Right renal cortex interstitium (tissue), 3 donors: ENCODE measurements around the gene LRP1B. TPM values are rescaled to one million over a fixed set of nuclear protein-coding genes. Genes with fewer than 3 reads are reported as not detected.

Source experiments
- DNase-seq, 3 donors: peaks; one replicate each; pipeline ENCODE4 v3.0.0-alpha.2; 2013; ENCODE audit warnings: low read depth in 3 of 3, low spot score in 2 of 3
- polyA plus RNA-seq, 3 donors: library from polyadenylated mRNA; unstranded; fragments of 120-200 nt; gene quantifications; one replicate each; pipeline ENCODE4 v1.2.1, GENCODE V29; 2013; ENCODE audit not compliant: insufficient read length in 3 of 3

Gene LRP1B
- polyA plus RNA-seq, result under 1 TPM; 0.85 to 0.90 (median 0.88) TPM

- DNase-seq, result peak in 2 of 3 donors; percentile 38 to 48
These were observed at the start of gene LRP1B for GRCh38 chr2:142131010-142131669. LRP1B (minus strand) TSS chr2:142131016; CDS start chr2:142130729, 287 bp downstream.

- no peak for DNase-seq
These were observed 48.9 kb upstream of the LRP1B start for GRCh38 chr2:142179686-142180085.

- DNase-seq, result no peak
These were observed 47.8 kb upstream of the LRP1B start for GRCh38 chr2:142178604-142179003.

- DNase-seq, result no peak
These were observed 46.1 kb upstream of the LRP1B start for GRCh38 chr2:142176941-142177340.

GRCh38 chr2:142175813-142176338 lies 45.1 kb upstream of the LRP1B start:
- DNase-seq, result no peak

GRCh38 chr2:142174176-142174575 lies 43.4 kb upstream of the LRP1B start:
- no peak for DNase-seq

GRCh38 chr2:142170847-142171246 lies 40.0 kb upstream of the LRP1B start:
- no peak for DNase-seq

- no peak for DNase-seq
These were observed 35.0 kb upstream of the LRP1B start for GRCh38 chr2:142165790-142166189.

- DNase-seq, result no peak
These were observed 22.8 kb upstream of the LRP1B start for GRCh38 chr2:142153601-142154000.

- DNase-seq, result no peak
These were observed 19.6 kb upstream of the LRP1B start for GRCh38 chr2:142150453-142150852.

GRCh38 chr2:142144547-142144946 lies 13.7 kb upstream of the LRP1B start:
- DNase-seq, result no peak

GRCh38 chr2:142142595-142142994 lies 11.8 kb upstream of the LRP1B start:
- DNase-seq, result no peak

GRCh38 chr2:142140434-142140845 lies 9.6 kb upstream of the LRP1B start:
- no peak for DNase-seq

GRCh38 chr2:142139384-142139783 lies 8.6 kb upstream of the LRP1B start:
- DNase-seq, result no peak

- no peak for DNase-seq
These were observed 5.8 kb upstream of the LRP1B start for GRCh38 chr2:142136571-142136970.

GRCh38 chr2:142134911-142135310 lies 4.1 kb upstream of the LRP1B start:
- no peak for DNase-seq

GRCh38 chr2:142130111-142131009 lies 456 bp downstream of the LRP1B start:
- DNase-seq, result peak; percentile 64 to 83 (median 71)

GRCh38 chr2:142128105-142128504 lies 2.7 kb downstream of the LRP1B start:
- DNase-seq, result no peak

GRCh38 chr2:142127248-142127647 lies 3.6 kb downstream of the LRP1B start:
- no peak for DNase-seq

- no peak for DNase-seq
These were observed 6.1 kb downstream of the LRP1B start for GRCh38 chr2:142124706-142125105.

GRCh38 chr2:142119347-142119746 lies 11.5 kb downstream of the LRP1B start:
- DNase-seq, result no peak
